Astrocyte (in vitro differentiated cells and primary cell): ENCODE data around the gene YAF2.

ENCODE experiments used
- EZH2 ChIP-seq: IDR thresholded peaks from 2 replicates; pipeline ENCODE4 v1.6.1; 2012; ENCODE audit warnings: mild to moderate bottlenecking, low read length, inconsistent platforms; ENCODE audit not compliant: insufficient read depth
- TF ChIP-seq, protein P1 (sequence below): IDR thresholded peaks from 2 replicates; pipeline ENCODE4 v1.5.1; 2011; ENCODE audit warnings: low read depth, mild to moderate bottlenecking, inconsistent platforms, low read length, moderate library complexity; ENCODE audit not compliant: insufficient read depth

DNA sequence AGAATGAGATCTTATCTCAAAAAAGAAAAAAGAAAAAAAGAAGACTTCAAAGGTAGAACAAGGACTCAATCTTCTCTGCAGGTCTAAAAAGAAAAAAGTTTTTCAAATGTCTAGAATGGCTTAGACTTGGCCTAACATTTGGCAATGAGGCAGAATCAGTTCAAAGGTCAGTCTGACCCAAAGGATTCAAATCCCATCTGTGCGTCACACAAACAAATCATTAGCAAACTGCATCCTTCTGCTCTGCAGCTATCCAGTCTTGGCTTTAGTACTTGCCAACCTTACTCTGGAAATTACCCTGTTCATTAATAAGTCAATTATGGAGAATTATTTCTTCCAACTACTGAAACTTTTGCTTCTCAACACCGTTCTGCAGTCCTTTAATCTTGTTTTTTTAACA, 3.1 kb downstream of the YAF2 start:
- TF ChIP-seq, protein P1, sequence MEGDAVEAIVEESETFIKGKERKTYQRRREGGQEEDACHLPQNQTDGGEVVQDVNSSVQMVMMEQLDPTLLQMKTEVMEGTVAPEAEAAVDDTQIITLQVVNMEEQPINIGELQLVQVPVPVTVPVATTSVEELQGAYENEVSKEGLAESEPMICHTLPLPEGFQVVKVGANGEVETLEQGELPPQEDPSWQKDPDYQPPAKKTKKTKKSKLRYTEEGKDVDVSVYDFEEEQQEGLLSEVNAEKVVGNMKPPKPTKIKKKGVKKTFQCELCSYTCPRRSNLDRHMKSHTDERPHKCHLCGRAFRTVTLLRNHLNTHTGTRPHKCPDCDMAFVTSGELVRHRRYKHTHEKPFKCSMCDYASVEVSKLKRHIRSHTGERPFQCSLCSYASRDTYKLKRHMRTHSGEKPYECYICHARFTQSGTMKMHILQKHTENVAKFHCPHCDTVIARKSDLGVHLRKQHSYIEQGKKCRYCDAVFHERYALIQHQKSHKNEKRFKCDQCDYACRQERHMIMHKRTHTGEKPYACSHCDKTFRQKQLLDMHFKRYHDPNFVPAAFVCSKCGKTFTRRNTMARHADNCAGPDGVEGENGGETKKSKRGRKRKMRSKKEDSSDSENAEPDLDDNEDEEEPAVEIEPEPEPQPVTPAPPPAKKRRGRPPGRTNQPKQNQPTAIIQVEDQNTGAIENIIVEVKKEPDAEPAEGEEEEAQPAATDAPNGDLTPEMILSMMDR, result no peak
- no peak for TF ChIP-seq EZH2
